NCI-H146 treated with DMSO at 0.1 percent for 48 hours (cell line): ENCODE measurements around the gene EVI2A.

Source experiments
- DNase-seq: peaks from one replicate; lab custom pipeline; 2025; ENCODE audit not compliant: unreplicated experiment; lab: John Stamatoyannopoulos, UW

Gene EVI2A

GRCh38 chr17:31279401-31279800, 42.0 kb downstream of the EVI2A start:
- no peak for DNase-seq

GRCh38 chr17:31275116-31275515, 46.3 kb downstream of the EVI2A start:
- no peak for DNase-seq

- no peak for DNase-seq
These were observed 47.2 kb downstream of the EVI2A start for GRCh38 chr17:31274252-31274651.

- DNase-seq, result no peak
These were observed 47.9 kb downstream of the EVI2A start for GRCh38 chr17:31273516-31273915.

- no peak for DNase-seq
These were observed 48.6 kb downstream of the EVI2A start for GRCh38 chr17:31272803-31273202.

- DNase-seq, result no peak
These were observed 49.2 kb downstream of the EVI2A start for GRCh38 chr17:31272236-31272635.

- DNase-seq, result no peak
These were observed 51.8 kb downstream of the EVI2A start for GRCh38 chr17:31269578-31269983.

- DNase-seq, result no peak
These were observed 52.3 kb downstream of the EVI2A start for GRCh38 chr17:31269036-31269577.
